ENCODE measurements around the gene KCNH4. TPM values are rescaled to one million over a fixed set of nuclear protein-coding genes. Genes with fewer than 3 reads are reported as not detected.
"Not testable (repeated sequence)": the region's sequence is repeated elsewhere in the genome, so short reads cannot be mapped to it uniquely, and the experiment has no call there.

Gene KCNH4
- total RNA-seq, 6 experiments from 2014 or later = 0.11 TPM; not detected in 5

DNA sequence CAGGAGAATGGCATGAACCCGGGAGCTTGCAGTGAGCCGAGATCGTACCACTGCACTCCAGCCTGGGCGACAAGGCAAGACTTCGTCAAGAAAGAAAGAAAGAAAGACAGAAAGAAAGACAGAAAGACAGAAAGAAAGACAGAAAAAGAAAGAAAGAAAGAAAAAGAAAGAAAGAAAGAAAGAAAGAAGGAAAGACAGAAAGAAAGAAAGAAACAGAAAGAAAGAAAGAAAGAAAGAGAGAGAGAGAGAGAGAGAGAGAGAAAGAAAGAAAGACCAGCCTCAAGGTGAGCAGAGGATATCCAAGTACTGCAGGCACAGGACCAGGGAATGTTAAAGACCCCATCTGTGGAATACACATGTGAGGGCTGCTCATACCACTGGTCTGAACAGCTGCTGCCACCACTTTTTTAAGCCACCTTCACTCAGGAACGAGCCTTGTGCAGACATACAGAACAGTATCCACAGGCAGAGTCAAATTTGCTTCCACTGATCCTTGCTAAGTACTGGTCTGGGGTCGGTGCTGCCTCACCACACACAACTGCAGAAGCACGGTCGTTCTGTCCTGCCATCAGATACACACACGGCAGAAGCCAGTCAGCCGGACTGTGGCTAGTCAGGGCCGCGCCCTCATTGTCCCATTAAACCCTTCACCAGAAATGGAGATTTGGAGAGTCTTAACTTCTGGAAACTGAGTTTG, 33.9 kb downstream of the KCNH4 start:
- Histone ChIP-seq H3K4me1 (peaks cover 0 to 12% (median 0%) of the 10 kb centered on the region in 4 donors), H3K9me3 (no peaks in the 10 kb centered on the region), H3K4me3 (no peak overlapping the region), H3K27ac (no peak overlapping the region), H3K36me3 (peaks cover 0 to 11% (median 3%) of the 10 kb centered on the region in 4 donors), H3K27me3 (no peaks in the 10 kb centered on the region)
- DNase-seq (no peak), ATAC-seq (no peak)
- TF ChIP-seq, protein P1, sequence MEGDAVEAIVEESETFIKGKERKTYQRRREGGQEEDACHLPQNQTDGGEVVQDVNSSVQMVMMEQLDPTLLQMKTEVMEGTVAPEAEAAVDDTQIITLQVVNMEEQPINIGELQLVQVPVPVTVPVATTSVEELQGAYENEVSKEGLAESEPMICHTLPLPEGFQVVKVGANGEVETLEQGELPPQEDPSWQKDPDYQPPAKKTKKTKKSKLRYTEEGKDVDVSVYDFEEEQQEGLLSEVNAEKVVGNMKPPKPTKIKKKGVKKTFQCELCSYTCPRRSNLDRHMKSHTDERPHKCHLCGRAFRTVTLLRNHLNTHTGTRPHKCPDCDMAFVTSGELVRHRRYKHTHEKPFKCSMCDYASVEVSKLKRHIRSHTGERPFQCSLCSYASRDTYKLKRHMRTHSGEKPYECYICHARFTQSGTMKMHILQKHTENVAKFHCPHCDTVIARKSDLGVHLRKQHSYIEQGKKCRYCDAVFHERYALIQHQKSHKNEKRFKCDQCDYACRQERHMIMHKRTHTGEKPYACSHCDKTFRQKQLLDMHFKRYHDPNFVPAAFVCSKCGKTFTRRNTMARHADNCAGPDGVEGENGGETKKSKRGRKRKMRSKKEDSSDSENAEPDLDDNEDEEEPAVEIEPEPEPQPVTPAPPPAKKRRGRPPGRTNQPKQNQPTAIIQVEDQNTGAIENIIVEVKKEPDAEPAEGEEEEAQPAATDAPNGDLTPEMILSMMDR (IDR thresholded peaks at IDR 0.05) = no peak
- 95% methylated on average over 6 of the region's 13 CpGs for WGBS (ENCODE audit: insufficient coverage, low coverage, low lambda C conversion rate, missing lambda C conversion rate)
- intact Hi-C loops (cut with DNase I) = no loop called here

DNA sequence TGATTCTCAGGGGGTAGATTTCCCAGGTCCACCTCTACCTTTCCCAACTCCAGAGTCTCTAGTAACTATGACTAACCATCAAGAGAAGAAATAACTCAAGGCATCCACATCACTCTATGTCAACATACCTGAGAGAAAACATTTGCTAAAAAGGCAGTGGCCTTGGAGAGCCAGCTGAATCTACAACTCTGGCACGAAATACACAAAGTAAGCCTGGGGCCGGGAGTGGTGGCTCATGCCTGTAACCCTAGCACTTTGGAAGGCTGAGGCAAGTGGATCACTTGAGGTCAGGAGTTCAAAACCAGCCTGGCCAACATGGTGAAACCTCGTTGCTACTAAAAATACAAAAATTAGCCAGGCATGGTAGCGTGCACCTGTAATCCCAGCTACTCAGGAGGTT, 37.8 kb downstream of the KCNH4 start:
- H3K36me3 ChIP-seq = peaks cover 0 to 21% (median 3%) of the 10 kb centered on the region in 4 donors
- H3K9me3 ChIP-seq; H3K4me1 ChIP-seq; H3K4me3 ChIP-seq; intact Hi-C loops (cut with DNase I); H3K27ac ChIP-seq; ATAC-seq; H3K27me3 ChIP-seq; DNase-seq: not testable (repeated sequence)
- 58% methylated on average over 2 of the region's 4 CpGs for WGBS (ENCODE audit: insufficient coverage, low coverage, low lambda C conversion rate, missing lambda C conversion rate)

DNA sequence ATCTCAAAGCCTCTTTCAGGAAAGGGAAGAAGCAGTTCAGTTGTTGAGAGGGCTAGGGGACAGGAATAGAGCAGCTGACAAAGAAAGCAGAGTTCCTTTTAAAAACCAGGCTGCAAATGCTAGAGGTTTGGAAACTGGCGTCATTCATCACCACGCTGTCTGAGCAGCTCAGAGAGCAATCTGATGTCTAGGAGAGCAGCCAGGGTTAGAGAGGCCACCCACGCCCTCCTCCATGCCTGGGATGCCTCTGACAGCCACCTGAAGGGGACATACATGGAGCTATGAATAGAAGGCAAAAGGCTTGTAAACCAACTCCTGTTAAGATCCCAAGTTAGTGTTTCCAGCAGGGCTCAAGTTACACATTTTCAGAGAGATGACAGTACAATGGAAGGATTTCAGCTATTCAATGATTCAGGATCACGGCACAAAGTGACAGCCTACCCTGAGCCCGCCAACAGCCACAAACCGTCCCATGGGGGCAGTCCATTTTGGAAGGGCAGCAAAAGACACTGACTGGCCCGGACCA, 38.5 kb downstream of the KCNH4 start:
- 76% methylated on average over 5 of the region's 7 CpGs for WGBS (ENCODE audit: insufficient coverage, low coverage, low lambda C conversion rate, missing lambda C conversion rate)
- Histone ChIP-seq H3K9me3 (no peaks in the 10 kb centered on the region), H3K27ac (no peak overlapping the region), H3K36me3 (peaks cover 0 to 20% (median 3%) of the 10 kb centered on the region in 4 donors), H3K4me1 (peaks cover 0 to 9% (median 2%) of the 10 kb centered on the region in 4 donors), H3K4me3 (no peak overlapping the region), H3K27me3 (no peaks in the 10 kb centered on the region)
- TF ChIP-seq, protein P1 (IDR thresholded peaks at IDR 0.05) = no peak
- no peak for TF ChIP-seq POLR2A (IDR thresholded peaks at IDR 0.05)
- ATAC-seq (peak; percentile 19 to 40 (median 30)), DNase-seq (no peak)
- intact Hi-C loops (cut with DNase I) = no loop called here

DNA sequence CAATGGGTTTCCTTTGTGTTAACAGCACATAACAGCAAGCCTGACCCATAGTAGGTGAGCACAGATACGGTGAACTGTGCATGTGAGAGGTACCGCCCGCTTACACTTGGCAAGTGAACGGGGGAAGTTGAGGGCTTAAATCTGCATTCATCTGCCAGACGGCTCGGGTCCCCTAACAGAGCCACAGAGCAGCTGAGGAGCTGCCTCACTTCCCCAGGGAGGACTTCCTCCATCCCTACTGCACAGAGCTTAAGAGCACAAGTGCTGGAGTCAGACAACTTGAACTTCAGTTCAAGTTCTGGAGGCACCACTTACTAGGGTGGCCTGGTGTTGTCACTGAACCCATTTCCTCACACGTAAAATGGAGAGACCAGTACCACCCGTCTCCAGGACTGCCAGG, 39.6 kb downstream of the KCNH4 start:
- H3K36me3 ChIP-seq = peaks cover 0 to 17% (median 3%) of the 10 kb centered on the region in 4 donors
- no peak for DNase-seq
- peak; percentile 18 to 68 (median 42) for ATAC-seq
- H3K4me1 ChIP-seq = peaks cover 0 to 18% (median 9%) of the 10 kb centered on the region in 4 donors
- WGBS (ENCODE audit: insufficient coverage, low coverage, low lambda C conversion rate, missing lambda C conversion rate) = 40% methylated on average over 7 of the region's 8 CpGs
- TF ChIP-seq, protein P1 (IDR thresholded peaks at IDR 0.05) = no peak
- no peak for TF ChIP-seq POLR2A (IDR thresholded peaks at IDR 0.05)
- intact Hi-C loops (cut with DNase I) = no loop called here
- H3K9me3 ChIP-seq = no peaks in the 10 kb centered on the region
- H3K27ac ChIP-seq = no peak overlapping the region
- H3K4me3 ChIP-seq = no peak overlapping the region
- no peaks in the 10 kb centered on the region for H3K27me3 ChIP-seq

DNA sequence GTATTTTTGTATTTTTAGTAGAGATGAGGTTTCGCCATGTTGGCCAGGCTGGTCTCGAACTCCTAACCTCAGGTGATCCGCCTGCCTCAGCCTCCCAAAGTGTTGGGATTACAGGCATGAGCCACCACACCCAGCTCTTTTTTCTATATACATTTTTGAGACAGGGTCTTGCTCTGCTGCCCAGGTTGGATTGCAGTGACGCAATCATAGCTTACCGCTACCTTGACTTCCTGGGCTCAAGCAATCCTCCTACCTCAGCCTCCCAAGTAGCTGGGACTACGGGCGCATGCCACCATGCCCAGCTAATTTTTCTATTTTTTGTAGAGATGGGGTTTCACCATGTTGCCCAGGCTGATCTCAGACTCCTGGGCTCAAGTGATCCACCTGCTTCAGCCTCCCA, 40.3 kb downstream of the KCNH4 start:
- DNase-seq; H3K4me3 ChIP-seq; H3K27me3 ChIP-seq; ATAC-seq; H3K27ac ChIP-seq; H3K9me3 ChIP-seq; intact Hi-C loops (cut with DNase I): not testable (repeated sequence)
- WGBS (ENCODE audit: insufficient coverage, low coverage, low lambda C conversion rate, missing lambda C conversion rate) = 97% methylated on average over 5 of the region's 7 CpGs
- Histone ChIP-seq H3K36me3 (peaks cover 0 to 11% (median 3%) of the 10 kb centered on the region in 4 donors), H3K4me1 (peaks cover 0 to 25% (median 12%) of the 10 kb centered on the region in 4 donors)
